ENCODE measurements around the gene IKZF2. TPM values are rescaled to one million over a fixed set of nuclear protein-coding genes. Genes with fewer than 3 reads are reported as not detected.

IKZF2 gene
- total RNA-seq, 1 donor: 15.1 TPM

DNA sequence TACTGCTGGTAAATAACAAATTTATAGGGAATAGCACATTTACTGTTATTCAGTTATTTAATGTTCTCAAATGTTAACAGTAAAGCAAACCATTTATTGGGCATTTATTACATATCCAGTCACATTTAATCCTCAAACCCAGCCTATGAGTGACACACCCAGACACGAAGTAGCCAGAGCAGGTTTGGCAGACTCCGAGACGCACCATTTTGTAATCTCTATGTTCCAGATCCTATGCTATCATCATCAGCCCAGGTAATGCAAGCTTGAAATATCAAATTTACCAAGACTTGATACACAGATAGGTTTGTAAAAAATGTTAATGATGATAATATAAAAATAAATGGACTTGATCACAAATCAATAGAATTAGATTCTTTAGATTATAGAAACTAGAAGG is 131.1 kb downstream of the IKZF2 start:
- no peak overlapping the region for H3K4me3 ChIP-seq (ENCODE audit: low read depth, low read length)
- TF ChIP-seq, protein P1, sequence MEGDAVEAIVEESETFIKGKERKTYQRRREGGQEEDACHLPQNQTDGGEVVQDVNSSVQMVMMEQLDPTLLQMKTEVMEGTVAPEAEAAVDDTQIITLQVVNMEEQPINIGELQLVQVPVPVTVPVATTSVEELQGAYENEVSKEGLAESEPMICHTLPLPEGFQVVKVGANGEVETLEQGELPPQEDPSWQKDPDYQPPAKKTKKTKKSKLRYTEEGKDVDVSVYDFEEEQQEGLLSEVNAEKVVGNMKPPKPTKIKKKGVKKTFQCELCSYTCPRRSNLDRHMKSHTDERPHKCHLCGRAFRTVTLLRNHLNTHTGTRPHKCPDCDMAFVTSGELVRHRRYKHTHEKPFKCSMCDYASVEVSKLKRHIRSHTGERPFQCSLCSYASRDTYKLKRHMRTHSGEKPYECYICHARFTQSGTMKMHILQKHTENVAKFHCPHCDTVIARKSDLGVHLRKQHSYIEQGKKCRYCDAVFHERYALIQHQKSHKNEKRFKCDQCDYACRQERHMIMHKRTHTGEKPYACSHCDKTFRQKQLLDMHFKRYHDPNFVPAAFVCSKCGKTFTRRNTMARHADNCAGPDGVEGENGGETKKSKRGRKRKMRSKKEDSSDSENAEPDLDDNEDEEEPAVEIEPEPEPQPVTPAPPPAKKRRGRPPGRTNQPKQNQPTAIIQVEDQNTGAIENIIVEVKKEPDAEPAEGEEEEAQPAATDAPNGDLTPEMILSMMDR (IDR thresholded peaks at IDR 0.05; ENCODE audit: insufficient read depth, low read depth, low read length): no peak
- DNase-seq (ENCODE audit: low read depth): no peak

GRCh38 chr2:213019368-213019767 is 132.0 kb downstream of the IKZF2 start:
- DNase-seq (ENCODE audit: low read depth): no peak
- no peak overlapping the region for H3K4me3 ChIP-seq (ENCODE audit: low read depth, low read length)
- TF ChIP-seq, protein P1 (IDR thresholded peaks at IDR 0.05; ENCODE audit: insufficient read depth, low read depth, low read length): no peak

DNA sequence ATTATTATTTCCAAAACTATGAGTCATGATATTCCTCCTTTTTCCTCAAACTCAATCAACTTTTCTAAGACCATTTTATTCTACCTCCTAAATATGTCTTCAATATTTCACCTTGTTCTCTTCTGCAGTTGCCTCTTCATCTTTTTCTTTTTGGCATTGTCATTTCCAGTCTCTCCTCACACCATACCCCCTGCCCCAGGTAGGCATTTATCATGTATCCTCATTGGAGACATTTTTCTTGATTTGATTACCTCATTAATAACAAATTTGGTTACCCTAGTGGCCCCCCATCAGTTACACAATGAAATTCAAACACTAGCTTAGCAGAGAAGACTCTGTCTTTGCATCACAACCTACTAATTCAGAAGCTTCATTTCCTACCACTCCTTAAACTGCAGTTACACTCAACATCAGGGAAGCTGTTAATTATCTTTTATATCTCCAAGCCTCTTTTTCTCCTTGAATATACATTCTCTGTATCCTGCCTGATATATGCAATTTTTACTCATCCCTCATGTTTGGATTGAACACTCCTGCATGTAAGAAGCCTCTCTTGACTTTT is 133.0 kb downstream of the IKZF2 start:
- DNase-seq (ENCODE audit: low read depth): no peak
- TF ChIP-seq, protein P1 (IDR thresholded peaks at IDR 0.05; ENCODE audit: insufficient read depth, low read depth, low read length): no peak
- no peak overlapping the region for H3K4me3 ChIP-seq (ENCODE audit: low read depth, low read length)

GRCh38 chr2:213017404-213017803 is 134.0 kb downstream of the IKZF2 start:
- H3K4me3 ChIP-seq (ENCODE audit: low read depth, low read length): no peak overlapping the region
- TF ChIP-seq, protein P1 (IDR thresholded peaks at IDR 0.05; ENCODE audit: insufficient read depth, low read depth, low read length): no peak
- no peak for DNase-seq (ENCODE audit: low read depth)

DNA sequence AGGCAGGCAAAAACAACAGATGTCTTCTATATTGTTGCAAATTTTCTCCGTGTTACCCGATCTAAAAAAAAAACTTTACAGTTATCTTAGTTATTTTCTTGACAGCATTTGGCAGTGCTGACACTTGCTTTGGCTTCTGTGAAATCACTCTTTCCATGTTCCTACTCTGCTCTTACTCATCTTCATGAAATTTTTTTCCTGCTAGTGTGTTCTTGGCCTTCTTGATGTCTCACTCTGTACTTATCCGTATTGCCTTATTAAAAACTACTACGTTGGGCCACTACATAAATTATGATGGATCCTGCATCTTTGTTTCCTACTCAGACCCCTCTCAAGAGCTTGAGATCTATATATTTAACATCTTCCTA is 134.4 kb downstream of the IKZF2 start:
- DNase-seq (ENCODE audit: low read depth): no peak
- TF ChIP-seq, protein P1 (IDR thresholded peaks at IDR 0.05; ENCODE audit: insufficient read depth, low read depth, low read length): no peak
- H3K4me3 ChIP-seq (ENCODE audit: low read depth, low read length): no peak overlapping the region

GRCh38 chr2:213016166-213016983 is 135.0 kb downstream of the IKZF2 start:
- TF ChIP-seq, protein P1 (IDR thresholded peaks at IDR 0.05; ENCODE audit: insufficient read depth, low read depth, low read length): no peak
- H3K4me3 ChIP-seq (ENCODE audit: low read depth, low read length): no peak overlapping the region
- no peak for DNase-seq (ENCODE audit: low read depth)
